K562 (cell line): ENCODE data around the gene ADCY1. TPM values are rescaled to one million over a fixed set of nuclear protein-coding genes. Genes with fewer than 3 reads are reported as not detected.

Source experiments
- ELF1 ChIP-seq: fragments of 200-800 bp; sonication (Bioruptor generic); IDR thresholded peaks from 2 replicates; pipeline ENCODE4 v1.6.1; 2016; ENCODE audit warnings: missing genetic modification characterization, missing compliant biosample characterization
- JUNB ChIP-seq: fragments of 450-650 bp; formaldehyde crosslinking; conservative IDR thresholded peaks from 2 replicates; pipeline ENCODE4 v1.4.0; 2020; ENCODE audit warnings: mild to moderate bottlenecking
- MTA2 ChIP-seq: fragments of 450-650 bp; IDR thresholded peaks from 2 replicates; pipeline ENCODE4 v1.6.1; 2016; ENCODE audit warnings: low read depth
- PBX2 ChIP-seq, 2 experiments: IDR thresholded peaks in 1 of 2; conservative IDR thresholded peaks in 1 of 2; 2 replicates each; pipeline ENCODE4 v1.6.1; 2016; ENCODE audit warnings: low read depth in 2 of 2, mild to moderate bottlenecking in 1 of 2, missing compliant biosample characterization in 1 of 2, missing genetic modification characterization in 1 of 2, moderate library complexity in 1 of 2
- PRPF4 ChIP-seq: fragments of 200-400 bp; formaldehyde crosslinking; IDR thresholded peaks from one replicate; pipeline ENCODE4 v1.6.1; 2017; ENCODE audit warnings: low read length, low read depth, mild to moderate bottlenecking; ENCODE audit not compliant: insufficient read depth, poor library complexity, severe bottlenecking
- SNIP1 ChIP-seq: fragments of 450-650 bp; IDR thresholded peaks from 2 replicates; pipeline ENCODE4 v1.7.1; 2017; ENCODE audit warnings: low read depth, mild to moderate bottlenecking
- ZHX1 ChIP-seq: fragments of 150-350 bp; conservative IDR thresholded peaks from 2 replicates; pipeline ENCODE4 v1.6.1; 2014; ENCODE audit warnings: low read length
- ZNF24 ChIP-seq: fragments of 450-650 bp; IDR thresholded peaks from 2 replicates; pipeline ENCODE4 v1.6.1; 2016
- polyA plus RNA-seq, 8 experiments: library from polyadenylated mRNA; depleted of rRNA in 4 of 8; stranded (reverse) in 5 of 8; unstranded in 3 of 8; fragments of >200 nt; fragmentation: Nextera tagmentation in 2 of 8; fragmentation: Illumina TruSeq in 1 of 8; extraction: Ambion mirVana in 2 of 8; extraction: Trizol in 1 of 8; gene quantifications; 2 replicates each; pipeline versions ENCODE4 v1.2.1 to v1.2.3, GENCODE V29; 2011 to 2014; ENCODE audit warnings: inconsistent platforms in 1 of 8, missing spikeins in 1 of 8
- total RNA-seq, 7 experiments: library from RNA; depleted of rRNA in 6 of 7; stranded (reverse); fragments of >200 nt in 6 of 7; fragmentation: Illumina TruSeq in 2 of 7; extraction: Trizol in 2 of 7; gene quantifications; 2 replicates each; pipeline versions ENCODE4 v1.2.1 to v1.2.3, GENCODE V29; 2011 to 2021; ENCODE audit warnings: low replicate concordance in 1 of 7

The ADCY1 gene
- total and polyA plus RNA-seq, 9 of the 15 experiments (the other 6 are each of a cell fraction or from before 2014, with no cell fraction given), result under 0.01 to 0.18 (median 0.10) TPM; not detected in 4

GRCh38 chr7:45576249-45576929 is 2.2 kb downstream of the ADCY1 start (continued):
- TF ChIP-seq PBX2 (CRISPR knock-in tag; IDR thresholded peaks at IDR 0.05; ENCODE audit: low read depth), result no peak
- no peak for TF ChIP-seq PBX2 (tag; conservative IDR thresholded peaks at IDR 0.05; ENCODE audit: low read depth)
- TF ChIP-seq MTA2, result no peak
- no peak for TF ChIP-seq ZNF24
- no peak for TF ChIP-seq ZHX1
- no peak for TF ChIP-seq JUNB (CRISPR knock-in tag)
- TF ChIP-seq PRPF4, result no peak
- no peak for TF ChIP-seq SNIP1
- no peak for TF ChIP-seq ELF1 (tag)
